ENCODE results near the gene PIK3AP1. TPM values are rescaled to one million over a fixed set of nuclear protein-coding genes. Genes with fewer than 3 reads are reported as not detected.
A peak's percentile ranks its signal among the peaks of the same experiment; 100 is the strongest.

PIK3AP1 gene
- total RNA-seq, 1 donor from 2014 or later: 6.7 TPM

DNA sequence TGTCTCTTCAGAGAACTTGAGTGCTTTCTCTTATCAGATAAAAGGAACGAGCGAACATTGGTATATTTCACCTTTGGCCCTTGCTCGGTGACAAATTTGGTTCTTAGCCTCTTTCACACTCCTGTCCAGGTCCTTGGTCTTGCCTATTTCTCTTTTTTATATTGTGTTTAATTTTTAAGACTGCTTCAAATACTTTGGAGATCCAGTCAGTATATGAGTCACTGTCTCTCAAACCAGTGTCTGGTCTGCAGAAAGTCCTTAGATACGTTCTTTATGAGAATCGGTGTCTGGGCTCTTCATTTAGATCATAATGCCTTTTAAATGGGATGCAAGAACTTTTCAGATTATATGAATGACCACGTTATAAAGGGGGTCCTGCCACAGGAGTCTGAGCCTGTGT is 55.0 kb downstream of the PIK3AP1 start:
- H3K27ac ChIP-seq (ENCODE audit: low read depth, low read length): peak overlapping the region; percentile 60
- no peak overlapping the region for H2AFZ ChIP-seq (ENCODE audit: low read depth, low read length)
- H3K4me1 Mint-ChIP-seq (ENCODE audit: low read depth, unreplicated experiment): peaks cover 35% of the 10 kb centered on the region
- no peaks in the 10 kb centered on the region for H3K36me3 Mint-ChIP-seq (ENCODE audit: low read depth, unreplicated experiment)
- FAIRE-seq: peak; percentile 73
- peaks cover under 1% of the 10 kb centered on the region for H3K27me3 ChIP-seq (ENCODE audit: insufficient read depth, low read length)
- H3K4me3 ChIP-seq (ENCODE audit: insufficient read depth, low read depth, low read length): peak overlapping the region; percentile 1
- H3K79me2 ChIP-seq (ENCODE audit: insufficient read depth, low read length): no peaks in the 10 kb centered on the region
- TF ChIP-seq, protein P1, sequence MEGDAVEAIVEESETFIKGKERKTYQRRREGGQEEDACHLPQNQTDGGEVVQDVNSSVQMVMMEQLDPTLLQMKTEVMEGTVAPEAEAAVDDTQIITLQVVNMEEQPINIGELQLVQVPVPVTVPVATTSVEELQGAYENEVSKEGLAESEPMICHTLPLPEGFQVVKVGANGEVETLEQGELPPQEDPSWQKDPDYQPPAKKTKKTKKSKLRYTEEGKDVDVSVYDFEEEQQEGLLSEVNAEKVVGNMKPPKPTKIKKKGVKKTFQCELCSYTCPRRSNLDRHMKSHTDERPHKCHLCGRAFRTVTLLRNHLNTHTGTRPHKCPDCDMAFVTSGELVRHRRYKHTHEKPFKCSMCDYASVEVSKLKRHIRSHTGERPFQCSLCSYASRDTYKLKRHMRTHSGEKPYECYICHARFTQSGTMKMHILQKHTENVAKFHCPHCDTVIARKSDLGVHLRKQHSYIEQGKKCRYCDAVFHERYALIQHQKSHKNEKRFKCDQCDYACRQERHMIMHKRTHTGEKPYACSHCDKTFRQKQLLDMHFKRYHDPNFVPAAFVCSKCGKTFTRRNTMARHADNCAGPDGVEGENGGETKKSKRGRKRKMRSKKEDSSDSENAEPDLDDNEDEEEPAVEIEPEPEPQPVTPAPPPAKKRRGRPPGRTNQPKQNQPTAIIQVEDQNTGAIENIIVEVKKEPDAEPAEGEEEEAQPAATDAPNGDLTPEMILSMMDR (IDR thresholded peaks at IDR 0.05; ENCODE audit: insufficient read depth, low read depth, low read length): no peak
- TF ChIP-seq EZH2 (IDR thresholded peaks at IDR 0.05; ENCODE audit: insufficient read depth, low read length): no peak
- peak overlapping the region; percentile 63 for H3K4me3 Mint-ChIP-seq (ENCODE audit: unreplicated experiment)
- no peak overlapping the region for H3K9ac ChIP-seq (ENCODE audit: low read length)
- no peaks in the 10 kb centered on the region for H3K36me3 ChIP-seq (ENCODE audit: insufficient read depth, low read length)
- H3K4me1 ChIP-seq (ENCODE audit: insufficient read depth, low read length): peaks cover 17% of the 10 kb centered on the region
- H4K20me1 ChIP-seq (ENCODE audit: insufficient read depth, low read length): no peaks in the 10 kb centered on the region
- H3K9me3 Mint-ChIP-seq (ENCODE audit: unreplicated experiment): peaks cover 2% of the 10 kb centered on the region
- no peaks in the 10 kb centered on the region for H3K27me3 Mint-ChIP-seq (ENCODE audit: low read depth, unreplicated experiment)
- peak overlapping the region; percentile 96 for H3K27ac Mint-ChIP-seq (ENCODE audit: unreplicated experiment)
- H3K4me2 ChIP-seq (ENCODE audit: low read length): peak overlapping the region; percentile 56
- peak; percentile 86 for DNase-seq (ENCODE audit: low read depth)
- H3K9me3 ChIP-seq (ENCODE audit: insufficient read depth, low read depth, low read length): no peaks in the 10 kb centered on the region

DNA sequence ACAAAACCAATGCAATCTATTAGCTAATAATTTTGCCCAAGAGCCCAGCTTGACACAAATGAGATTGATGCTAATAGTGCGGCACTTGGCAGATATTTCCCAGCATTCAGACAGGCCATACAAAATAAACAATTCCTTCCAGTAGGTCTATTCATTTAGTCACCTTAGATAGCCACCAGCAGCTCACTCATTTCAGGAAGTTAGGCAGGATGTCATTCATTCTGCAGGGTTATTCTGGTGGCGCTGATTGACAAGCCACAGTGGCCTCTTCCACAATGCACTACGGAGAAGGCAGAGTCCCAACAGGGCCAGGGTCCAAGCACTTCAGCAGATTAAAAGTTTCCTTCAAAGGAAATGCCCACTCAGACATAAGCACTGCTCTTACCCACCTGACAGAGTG is 55.8 kb downstream of the PIK3AP1 start:
- Mint-ChIP-seq H3K9me3 (ENCODE audit: unreplicated experiment) (peaks cover 2% of the 10 kb centered on the region), H3K27me3 (ENCODE audit: low read depth, unreplicated experiment) (no peaks in the 10 kb centered on the region), H3K27ac (ENCODE audit: unreplicated experiment) (peak overlapping the region; percentile 96), H3K4me1 (ENCODE audit: low read depth, unreplicated experiment) (peaks cover 36% of the 10 kb centered on the region), H3K36me3 (ENCODE audit: low read depth, unreplicated experiment) (no peaks in the 10 kb centered on the region), H3K4me3 (ENCODE audit: unreplicated experiment) (peak overlapping the region; percentile 63)
- no peaks in the 10 kb centered on the region for H3K79me2 ChIP-seq (ENCODE audit: insufficient read depth, low read length)
- peaks cover 2% of the 10 kb centered on the region for H3K27me3 ChIP-seq (ENCODE audit: insufficient read depth, low read length)
- no peaks in the 10 kb centered on the region for H4K20me1 ChIP-seq (ENCODE audit: insufficient read depth, low read length)
- no peak overlapping the region for H2AFZ ChIP-seq (ENCODE audit: low read depth, low read length)
- no peak for DNase-seq (ENCODE audit: low read depth)
- H3K9ac ChIP-seq (ENCODE audit: low read length): no peak overlapping the region
- peak overlapping the region; percentile 56 for H3K4me2 ChIP-seq (ENCODE audit: low read length)
- no peak for FAIRE-seq
- H3K36me3 ChIP-seq (ENCODE audit: insufficient read depth, low read length): no peaks in the 10 kb centered on the region
- peaks cover 16% of the 10 kb centered on the region for H3K4me1 ChIP-seq (ENCODE audit: insufficient read depth, low read length)
- TF ChIP-seq, protein P1 (IDR thresholded peaks at IDR 0.05; ENCODE audit: insufficient read depth, low read depth, low read length): no peak
- no peak for TF ChIP-seq EZH2 (IDR thresholded peaks at IDR 0.05; ENCODE audit: insufficient read depth, low read length)
- peak overlapping the region; percentile 23 for H3K27ac ChIP-seq (ENCODE audit: low read depth, low read length)
- no peak overlapping the region for H3K4me3 ChIP-seq (ENCODE audit: insufficient read depth, low read depth, low read length)
- H3K9me3 ChIP-seq (ENCODE audit: insufficient read depth, low read depth, low read length): no peaks in the 10 kb centered on the region

DNA sequence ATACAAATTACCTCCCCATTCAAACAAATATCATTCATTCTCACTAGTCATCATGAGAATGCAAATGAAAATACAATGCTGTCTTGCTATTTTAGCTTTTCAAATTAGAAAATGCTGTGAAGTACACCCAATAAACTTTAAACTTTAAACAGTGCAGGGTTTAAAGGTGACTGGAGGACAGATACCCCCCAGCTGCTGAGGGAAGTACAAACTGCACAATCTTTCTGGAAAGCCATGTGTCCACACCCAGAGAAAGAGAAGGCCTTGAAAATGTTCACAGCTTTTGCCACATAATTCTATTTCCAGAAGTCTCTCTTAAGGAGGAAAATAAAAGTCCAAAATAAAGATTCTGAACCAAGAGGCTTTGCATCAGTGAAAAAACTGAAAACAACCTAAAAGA is 56.5 kb downstream of the PIK3AP1 start:
- no peaks in the 10 kb centered on the region for H3K36me3 ChIP-seq (ENCODE audit: insufficient read depth, low read length)
- Mint-ChIP-seq H3K4me1 (ENCODE audit: low read depth, unreplicated experiment) (peaks cover 37% of the 10 kb centered on the region), H3K27me3 (ENCODE audit: low read depth, unreplicated experiment) (no peaks in the 10 kb centered on the region), H3K4me3 (ENCODE audit: unreplicated experiment) (no peak overlapping the region), H3K9me3 (ENCODE audit: unreplicated experiment) (peaks cover 2% of the 10 kb centered on the region), H3K27ac (ENCODE audit: unreplicated experiment) (peak overlapping the region; percentile 90), H3K36me3 (ENCODE audit: low read depth, unreplicated experiment) (no peaks in the 10 kb centered on the region)
- TF ChIP-seq EZH2 (IDR thresholded peaks at IDR 0.05; ENCODE audit: insufficient read depth, low read length): no peak
- H3K4me2 ChIP-seq (ENCODE audit: low read length): no peak overlapping the region
- DNase-seq (ENCODE audit: low read depth) (no peak), FAIRE-seq (no peak)
- H3K9ac ChIP-seq (ENCODE audit: low read length): no peak overlapping the region
- H3K27ac ChIP-seq (ENCODE audit: low read depth, low read length): no peak overlapping the region
- H3K79me2 ChIP-seq (ENCODE audit: insufficient read depth, low read length): no peaks in the 10 kb centered on the region
- H3K9me3 ChIP-seq (ENCODE audit: insufficient read depth, low read depth, low read length): no peaks in the 10 kb centered on the region
- peaks cover 16% of the 10 kb centered on the region for H3K4me1 ChIP-seq (ENCODE audit: insufficient read depth, low read length)
- H2AFZ ChIP-seq (ENCODE audit: low read depth, low read length): no peak overlapping the region
- H3K27me3 ChIP-seq (ENCODE audit: insufficient read depth, low read length): peaks cover 2% of the 10 kb centered on the region
- H3K4me3 ChIP-seq (ENCODE audit: insufficient read depth, low read depth, low read length): no peak overlapping the region
- H4K20me1 ChIP-seq (ENCODE audit: insufficient read depth, low read length): no peaks in the 10 kb centered on the region

All from astrocyte (in vitro differentiated cells and primary cell).